ENCODE measurements around the gene HOXB5.

Gene HOXB5

GRCh38 chr17:48593126-48593829 is at the start of gene HOXB5:
TSS of gene HOXB5 (minus strand) at chr17:48593779. CDS start at chr17:48593682, 97 bp downstream.
- DNase-seq (ENCODE audit: low read depth in 2 of 2) = no peak

- DNase-seq (ENCODE audit: low read depth in 2 of 2) = no peak
Measured at GRCh38 chr17:48642843-48643696, 49.5 kb upstream of the HOXB5 start.

- DNase-seq (ENCODE audit: low read depth in 2 of 2) = no peak
Measured at GRCh38 chr17:48642059-48642842, 48.7 kb upstream of the HOXB5 start.

DNA sequence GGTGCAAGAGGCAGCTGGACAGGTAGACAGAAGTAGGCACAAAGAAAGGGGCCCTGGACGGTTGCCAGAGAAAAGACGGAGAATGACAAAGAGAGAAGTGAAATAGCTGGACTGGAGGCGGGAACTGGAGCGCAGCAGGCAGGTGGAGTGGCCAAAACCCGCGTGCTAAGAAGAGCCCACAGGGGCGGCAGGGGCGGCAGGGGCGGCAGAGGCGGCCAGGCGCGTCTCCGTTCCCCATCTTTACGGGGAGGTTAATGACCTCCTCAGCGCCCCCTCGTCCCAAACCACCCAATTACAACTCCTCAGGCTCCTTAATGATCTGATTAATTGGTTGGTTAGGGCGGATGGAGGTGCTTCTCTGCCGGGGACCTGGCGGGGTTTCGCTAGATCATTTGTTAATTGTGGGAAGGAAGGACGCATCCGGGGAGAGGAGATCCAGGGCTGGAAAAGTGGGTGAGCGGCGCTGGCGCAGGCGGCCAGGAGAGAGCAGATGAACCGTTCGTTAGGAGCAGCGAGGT is 48.0 kb upstream of the HOXB5 start:
- no peak for DNase-seq (ENCODE audit: low read depth in 2 of 2)

GRCh38 chr17:48640858-48641180 is 47.2 kb upstream of the HOXB5 start:
- no peak for DNase-seq (ENCODE audit: low read depth in 2 of 2)

DNA sequence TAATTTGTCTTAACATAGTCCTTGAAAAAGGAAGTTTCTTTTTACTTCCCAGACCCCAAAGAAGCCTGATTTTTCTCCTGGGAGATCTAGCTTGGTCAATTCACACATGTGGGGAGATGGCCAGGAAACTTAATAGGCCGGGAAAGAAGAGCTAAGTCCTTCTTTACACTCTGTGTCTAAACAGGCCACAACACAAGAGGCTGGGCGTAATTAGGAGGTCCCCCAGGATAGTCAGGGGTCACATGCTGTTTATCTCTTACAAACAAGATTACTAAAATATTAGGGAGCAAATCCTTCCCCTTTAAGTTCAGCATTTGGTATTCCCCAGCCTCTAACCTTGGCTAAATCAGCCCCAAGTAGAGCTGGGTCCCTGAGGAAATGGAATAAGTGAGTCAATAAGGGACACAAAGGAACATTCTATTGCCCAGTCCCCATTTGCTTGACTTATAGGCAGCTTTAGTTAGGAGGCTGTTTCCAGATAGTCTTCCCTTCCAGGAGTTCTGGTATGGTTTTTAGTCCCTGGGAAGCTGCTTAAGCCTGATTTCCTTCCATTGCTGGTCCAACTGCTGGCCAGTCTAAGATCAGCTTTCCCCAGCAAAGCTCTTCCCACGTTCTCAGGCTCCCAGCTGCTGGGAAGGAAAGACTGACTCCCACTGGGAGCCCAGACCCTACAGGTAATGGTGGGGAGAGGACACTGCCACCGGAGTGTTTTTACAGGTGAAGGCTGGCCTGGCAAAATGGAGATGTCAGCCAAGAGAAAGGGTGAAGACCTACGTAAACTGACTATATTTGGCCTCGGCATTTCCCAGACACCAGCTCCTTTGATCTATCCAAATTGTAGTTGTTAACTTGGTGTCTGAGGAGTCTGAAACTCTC is 46.6 kb upstream of the HOXB5 start:
- no peak for DNase-seq (ENCODE audit: low read depth in 2 of 2)

DNA sequence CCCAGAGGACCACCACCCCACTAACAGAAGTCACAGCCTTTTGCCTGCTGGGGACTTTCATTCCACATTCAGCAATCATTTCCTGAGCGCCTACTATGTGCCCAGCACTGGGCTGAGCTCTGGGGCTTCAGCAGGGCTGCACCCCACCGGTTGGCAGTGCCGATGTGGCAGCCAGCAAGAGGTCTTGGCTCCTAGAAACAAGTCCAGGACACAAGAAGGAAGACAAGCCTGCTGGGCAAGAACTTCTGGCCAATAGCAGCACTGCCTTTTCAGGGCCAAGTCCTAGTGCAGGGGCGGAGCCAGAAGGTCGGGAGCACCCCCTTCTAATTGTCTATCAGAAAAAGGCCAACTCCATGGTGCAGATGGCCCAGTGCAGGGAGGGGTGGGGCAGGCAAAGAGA is 45.6 kb upstream of the HOXB5 start:
- no peak for DNase-seq (ENCODE audit: low read depth in 2 of 2)

- DNase-seq (ENCODE audit: low read depth in 2 of 2) = no peak
Measured at GRCh38 chr17:48637323-48638260, 44.0 kb upstream of the HOXB5 start.

GRCh38 chr17:48636177-48637018 is 42.8 kb upstream of the HOXB5 start:
- DNase-seq (ENCODE audit: low read depth in 2 of 2) = peak; percentile 70 to 85

DNA sequence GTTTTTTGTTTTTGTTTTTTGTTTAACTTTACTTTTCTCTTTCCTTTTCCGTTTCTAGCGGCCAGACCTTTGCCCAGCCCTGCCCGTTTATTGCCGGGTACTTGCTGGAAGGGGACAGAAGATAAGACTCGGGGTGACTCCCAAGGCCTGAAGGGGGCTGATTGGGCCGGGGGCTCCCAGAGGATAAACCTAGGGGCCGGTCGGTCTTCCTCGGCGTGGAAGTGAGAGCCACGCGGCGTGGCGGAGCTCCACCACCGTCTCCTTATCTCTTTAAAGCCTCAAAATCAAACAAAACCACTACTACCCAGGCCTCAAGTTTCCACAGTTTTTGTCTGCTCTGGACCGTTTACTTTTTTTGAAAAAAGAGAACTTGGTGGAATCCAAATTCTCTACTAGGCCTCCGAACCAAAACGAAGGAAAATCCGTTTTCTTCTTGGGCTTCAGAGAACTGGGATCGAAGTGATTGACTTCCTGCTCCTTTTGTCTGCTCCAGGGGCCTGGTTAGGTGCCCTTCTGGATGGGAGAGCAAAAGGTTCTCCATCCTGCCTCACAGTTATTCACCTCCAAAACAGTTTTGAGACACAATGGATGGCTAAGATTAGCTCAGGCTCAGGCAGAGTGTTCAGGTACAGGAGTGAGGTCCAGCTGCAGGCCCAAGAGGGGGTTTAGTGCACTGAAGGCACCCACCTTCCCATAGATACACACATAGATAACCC is 41.1 kb upstream of the HOXB5 start:
- DNase-seq (ENCODE audit: low read depth in 2 of 2) = no peak

DNA sequence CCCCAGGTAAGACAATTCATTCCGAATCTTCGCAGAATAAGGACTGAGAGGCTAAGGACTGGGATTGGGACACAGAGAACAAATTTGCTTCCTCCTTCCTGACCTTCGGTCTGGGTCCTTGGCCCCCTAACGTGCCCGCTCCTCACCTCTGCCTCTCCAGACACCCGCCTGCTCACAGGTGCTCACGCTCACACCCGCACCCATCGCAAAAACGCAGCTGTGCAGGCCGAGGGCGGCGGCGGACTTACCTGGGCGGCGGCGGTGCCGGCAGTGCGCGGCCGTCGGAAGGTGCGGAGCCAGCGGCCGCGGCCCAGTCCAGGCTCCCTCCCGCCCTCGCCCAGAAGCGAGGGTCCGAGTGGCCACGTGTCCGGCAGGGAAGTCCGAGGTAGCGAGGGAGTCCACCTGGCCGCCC is 39.7 kb upstream of the HOXB5 start:
- no peak for DNase-seq (ENCODE audit: low read depth in 2 of 2)

DNA sequence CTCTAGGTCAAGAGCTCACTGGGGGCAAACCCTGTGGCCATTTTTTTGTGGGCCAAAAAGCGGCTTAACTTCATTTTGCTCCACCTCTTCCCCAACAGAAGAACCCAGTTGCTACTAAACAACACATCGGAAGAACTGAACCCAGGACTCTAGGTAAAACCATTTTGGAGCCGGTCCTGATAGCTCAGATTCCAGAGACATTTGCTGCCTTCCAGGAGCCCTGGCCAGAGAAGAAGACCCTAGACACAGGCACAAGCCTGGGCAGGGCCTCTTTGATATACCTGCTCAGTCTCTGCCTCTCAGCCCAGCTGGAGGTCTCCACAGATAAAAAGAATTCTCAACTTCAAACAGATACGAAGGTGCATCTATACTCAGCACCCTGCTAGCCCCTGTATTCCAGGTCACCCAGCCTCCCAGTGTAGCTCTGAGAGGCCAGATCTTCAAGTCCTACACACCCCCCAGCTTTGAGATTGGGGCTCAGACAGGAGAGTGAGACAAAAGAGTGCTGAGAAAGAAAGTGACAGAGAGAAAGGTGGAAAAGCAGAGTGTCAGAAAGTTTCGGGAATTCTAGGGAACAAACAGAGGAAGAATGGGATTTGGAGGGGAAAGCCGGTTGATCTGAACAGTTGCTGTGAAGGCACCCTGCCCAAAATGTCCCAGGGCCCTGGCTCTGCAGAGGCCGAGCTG is 39.1 kb upstream of the HOXB5 start:
- DNase-seq (ENCODE audit: low read depth in 2 of 2) = no peak

- DNase-seq (ENCODE audit: low read depth in 2 of 2) = no peak
Measured at GRCh38 chr17:48631693-48632578, 38.4 kb upstream of the HOXB5 start.

DNA sequence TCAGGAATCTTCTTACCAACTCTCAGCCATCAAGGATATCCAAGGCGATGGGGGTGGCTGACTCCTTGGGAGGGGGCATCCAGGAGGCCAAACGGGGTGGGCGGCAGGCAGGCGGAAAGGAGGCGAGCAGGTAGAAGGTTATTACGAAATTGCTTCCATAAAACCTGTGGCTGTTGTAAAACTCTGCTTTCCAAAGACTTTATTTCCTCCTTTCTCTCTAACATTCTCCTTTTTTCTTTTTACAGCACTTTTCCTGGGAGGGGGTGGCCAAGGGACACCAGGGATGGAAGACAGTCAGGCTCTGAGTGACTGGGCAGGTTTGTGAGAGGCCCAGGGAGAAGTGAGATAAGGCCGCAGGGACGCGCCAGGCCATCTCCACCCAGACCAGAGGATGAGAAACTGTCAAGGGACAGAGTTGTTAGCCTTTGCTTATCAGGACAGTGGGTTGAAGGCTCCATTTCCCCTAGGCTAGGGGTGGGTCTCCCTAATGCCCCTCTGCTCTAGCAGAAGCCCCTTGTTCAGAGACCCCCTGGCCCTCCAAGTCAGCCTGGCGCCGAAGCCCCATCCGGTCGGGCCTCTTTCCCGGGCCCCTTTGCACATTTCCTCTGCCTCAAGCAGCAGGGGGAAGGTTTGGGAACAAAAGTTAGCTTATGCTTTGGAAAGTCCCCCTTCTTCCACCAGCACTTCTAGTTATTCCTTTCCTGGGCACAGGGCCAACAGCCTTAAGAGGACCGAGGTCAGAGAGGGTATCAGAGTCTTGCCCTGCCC is 37.5 kb upstream of the HOXB5 start:
- DNase-seq (ENCODE audit: low read depth in 2 of 2) = no peak

GRCh38 chr17:48630009-48630924 is 36.7 kb upstream of the HOXB5 start:
- no peak for DNase-seq (ENCODE audit: low read depth in 2 of 2)

All from stimulated activated CD8-positive, alpha-beta memory T cell treated with anti-CD3 and anti-CD28 coated beads, Interleukin-15, amount 100 ng/mL, for 48 hours (primary cell).